ENCODE results near the gene C14orf180. TPM values are rescaled to one million over a fixed set of nuclear protein-coding genes. Genes with fewer than 3 reads are reported as not detected.

The C14orf180 gene
- total RNA-seq, 1 donor from 2014 or later = not detected

DNA sequence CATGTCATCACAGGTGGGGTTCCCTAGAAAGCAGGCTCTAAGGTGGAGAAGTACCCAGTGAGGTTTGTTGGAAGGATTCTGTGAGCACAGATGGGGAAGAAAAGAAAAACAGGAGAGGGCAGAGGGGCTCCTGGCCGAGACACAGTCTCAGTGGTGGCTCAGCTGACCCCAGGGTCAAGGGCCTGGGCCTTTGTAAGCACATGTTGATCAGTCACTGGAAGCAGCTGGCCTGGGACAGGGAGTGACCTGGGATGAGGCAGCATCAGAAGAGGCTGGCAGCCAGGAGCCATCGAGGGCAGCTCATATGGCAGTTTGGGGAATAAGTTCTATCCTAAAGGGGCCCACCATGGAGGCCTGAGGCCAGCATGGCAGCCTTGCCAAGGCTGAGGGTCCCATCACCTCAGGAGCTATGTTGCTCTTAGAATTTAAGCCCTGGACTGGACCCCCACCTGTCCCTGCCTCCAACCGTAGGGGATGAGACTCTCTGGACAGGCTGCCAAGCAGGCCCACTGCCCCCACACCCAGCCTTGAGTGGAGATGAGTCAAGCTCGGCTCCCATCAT, 31.3 kb downstream of the C14orf180 start:
- no peak for TF ChIP-seq CTCF (conservative IDR thresholded peaks at IDR 0.05; ENCODE audit: low read depth, low read length)
- DNase-seq (ENCODE audit: low read depth) = no peak
- no peak overlapping the region for H3K4me3 ChIP-seq (ENCODE audit: low read depth, low read length)

DNA sequence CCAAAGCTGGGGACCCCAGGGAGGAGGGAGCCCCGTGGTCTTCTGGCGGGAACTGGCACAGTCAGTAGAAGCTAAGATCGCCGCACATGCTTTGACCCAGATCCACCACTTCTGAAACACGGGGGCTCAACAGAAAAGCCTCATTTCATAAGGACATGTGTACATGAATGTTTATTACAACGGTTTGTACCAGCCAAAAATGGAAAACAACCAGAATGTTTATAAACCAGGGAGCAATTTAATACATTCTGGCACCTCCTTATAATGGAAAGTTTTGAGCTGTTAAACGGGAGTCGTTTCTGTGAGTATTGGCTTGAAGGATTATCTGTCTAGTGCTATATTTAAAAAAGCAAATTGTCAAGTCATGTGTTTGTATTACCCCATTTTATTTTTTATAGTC, 32.3 kb downstream of the C14orf180 start:
- H3K4me3 ChIP-seq (ENCODE audit: low read depth, low read length) = no peak overlapping the region
- DNase-seq (ENCODE audit: low read depth) = no peak
- no peak for TF ChIP-seq CTCF (conservative IDR thresholded peaks at IDR 0.05; ENCODE audit: low read depth, low read length)

DNA sequence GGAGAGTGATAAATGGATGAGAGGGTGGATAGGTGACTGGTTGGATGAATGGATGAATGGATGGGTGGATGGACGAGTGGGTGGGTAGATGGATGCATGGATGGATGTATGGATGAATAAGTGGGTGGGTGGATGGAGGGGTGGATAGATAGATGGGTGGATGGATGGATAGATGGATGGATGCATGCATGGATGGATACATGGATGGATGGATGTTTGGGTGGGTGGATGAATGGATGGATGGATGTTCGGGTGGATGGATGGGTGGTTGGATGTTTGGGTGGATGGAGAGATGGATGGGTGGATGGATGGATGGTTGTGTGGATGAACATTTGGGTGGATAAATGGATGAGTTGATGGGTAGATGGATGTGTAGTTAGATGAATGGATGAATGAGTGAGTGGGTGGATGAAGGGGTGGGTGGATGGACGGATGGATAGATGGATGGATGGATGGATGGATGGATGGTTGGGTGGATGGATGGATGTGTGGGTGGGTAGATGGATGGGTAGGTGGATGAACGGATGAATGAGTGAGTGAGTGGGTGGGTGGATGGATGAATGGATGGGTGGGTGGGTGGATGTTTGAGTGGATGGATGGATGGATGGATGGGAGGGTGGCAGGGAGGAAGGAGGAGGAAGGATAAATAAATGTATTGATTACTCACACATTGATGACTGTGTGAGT, 34.7 kb downstream of the C14orf180 start:
- no peak overlapping the region for H3K4me3 ChIP-seq (ENCODE audit: low read depth, low read length)
- no peak for DNase-seq (ENCODE audit: low read depth)
- no peak for TF ChIP-seq CTCF (conservative IDR thresholded peaks at IDR 0.05; ENCODE audit: low read depth, low read length)

DNA sequence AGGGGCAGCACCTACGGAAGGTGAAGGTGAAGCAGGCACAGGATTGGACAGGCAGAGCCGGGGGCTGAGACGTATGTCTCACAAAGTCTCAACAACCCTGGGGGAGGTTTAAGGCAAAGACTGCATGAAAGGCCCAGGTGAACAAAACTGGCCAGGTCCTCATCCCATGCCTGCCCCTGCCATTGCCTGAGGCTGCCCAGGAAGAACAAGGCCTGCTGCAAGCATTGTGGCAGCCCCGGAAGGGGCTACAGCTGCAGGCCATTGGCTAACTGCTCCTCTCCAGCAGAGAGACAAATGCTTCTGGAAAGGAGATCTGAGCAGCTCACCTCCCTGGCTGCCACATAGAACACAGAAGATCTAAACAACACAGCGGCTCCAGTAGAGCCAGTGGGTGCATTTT, 45.4 kb downstream of the C14orf180 start:
- DNase-seq (ENCODE audit: low read depth) = no peak
- no peak overlapping the region for H3K4me3 ChIP-seq (ENCODE audit: low read depth, low read length)
- TF ChIP-seq CTCF (conservative IDR thresholded peaks at IDR 0.05; ENCODE audit: low read depth, low read length) = no peak

GRCh38 chr14:104632781-104633180, 53.2 kb downstream of the C14orf180 start:
- no peak for TF ChIP-seq CTCF (conservative IDR thresholded peaks at IDR 0.05; ENCODE audit: low read depth, low read length)
- no peak for DNase-seq (ENCODE audit: low read depth)
- no peak overlapping the region for H3K4me3 ChIP-seq (ENCODE audit: low read depth, low read length)

DNA sequence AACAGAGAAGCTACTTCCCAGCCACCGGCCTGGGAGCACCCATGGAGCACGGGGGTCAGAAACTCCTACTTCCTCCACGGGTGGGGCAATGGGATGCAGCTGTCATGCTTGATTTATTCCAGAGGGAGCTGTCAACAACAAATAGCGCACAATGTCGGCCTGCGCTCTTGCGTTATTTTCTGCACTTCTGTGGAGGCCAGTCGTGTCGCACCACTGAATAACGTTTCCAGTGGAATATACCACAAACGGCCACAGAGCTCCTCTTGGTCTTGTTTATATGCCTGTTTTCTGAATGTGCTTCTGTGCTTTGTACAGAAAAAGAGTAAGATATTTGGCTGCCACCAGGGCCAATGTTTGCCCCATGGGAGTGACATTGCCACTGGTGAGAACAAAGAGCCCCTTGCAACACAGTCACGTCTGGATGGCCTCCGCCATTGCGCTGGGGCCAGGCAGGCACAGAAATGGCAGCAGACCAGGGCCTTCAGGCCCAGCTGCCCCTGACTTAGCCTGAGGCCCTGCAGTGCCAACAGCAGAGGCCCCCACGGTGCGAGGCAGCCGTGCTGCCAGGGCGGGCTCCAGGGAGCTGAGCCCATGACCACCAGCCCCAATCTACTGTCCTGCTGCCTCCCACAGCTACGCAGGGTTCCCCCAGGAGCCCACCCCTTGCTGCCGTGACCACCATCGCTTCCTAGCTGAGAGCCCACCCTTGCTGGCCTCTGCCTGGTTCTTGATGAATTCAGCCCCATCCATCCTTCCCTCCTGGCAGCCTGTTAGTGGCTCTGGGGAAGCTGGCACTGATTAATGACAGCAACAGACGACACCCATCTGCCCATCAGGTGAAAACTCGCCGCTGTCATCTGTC, 53.9 kb downstream of the C14orf180 start:
- no peak for DNase-seq (ENCODE audit: low read depth)
- TF ChIP-seq CTCF (conservative IDR thresholded peaks at IDR 0.05; ENCODE audit: low read depth, low read length) = no peak
- no peak overlapping the region for H3K4me3 ChIP-seq (ENCODE audit: low read depth, low read length)
